K562 (cell line): ENCODE results near the gene LLPH. TPM values are rescaled to one million over a fixed set of nuclear protein-coding genes. Genes with fewer than 3 reads are reported as not detected.

ENCODE experiments used
- COPS2 ChIP-seq: fragments of 450-650 bp; conservative IDR thresholded peaks from 2 replicates; pipeline ENCODE4 v1.6.1; 2016; ENCODE audit warnings: mild to moderate bottlenecking, moderate library complexity
- ETV6 ChIP-seq, 3 experiments: fragments of 150-350 bp in 1 of 3; sonication (generic) in 1 of 3; formaldehyde crosslinking in 1 of 3; IDR thresholded peaks; 2 replicates each; pipeline versions ENCODE4 v1.6.1 to v1.8.0; 2014 to 2022; ENCODE audit warnings: borderline replicate concordance in 2 of 3, low read depth in 2 of 3, antibody characterized with exemption in 1 of 3, low read length in 1 of 3, mild to moderate bottlenecking in 1 of 3, missing genetic modification reagents in 1 of 3
- RHOXF2B ChIP-seq: fragments of 250-450 bp; sonication (Bioruptor Pico); conservative IDR thresholded peaks from 2 replicates; pipeline ENCODE4 v1.5.1; 2021
- TAF1 ChIP-seq: IDR thresholded peaks from 2 replicates; pipeline ENCODE4 v1.6.1; 2011; ENCODE audit warnings: mild to moderate bottlenecking, low read length, moderate library complexity; ENCODE audit not compliant: insufficient read depth, control insufficient read depth, severe bottlenecking; ENCODE audit errors: extremely low read depth
- XRCC3 ChIP-seq: fragments of 450-650 bp; IDR thresholded peaks from 2 replicates; pipeline ENCODE4 v1.6.1; 2017; ENCODE audit warnings: mild to moderate bottlenecking, moderate library complexity
- polyA plus RNA-seq, 8 experiments: library from polyadenylated mRNA; depleted of rRNA in 4 of 8; stranded (reverse) in 5 of 8; unstranded in 3 of 8; fragments of >200 nt; fragmentation: Nextera tagmentation in 2 of 8; fragmentation: Illumina TruSeq in 1 of 8; extraction: Ambion mirVana in 2 of 8; extraction: Trizol in 1 of 8; gene quantifications; 2 replicates each; pipeline versions ENCODE4 v1.2.1 to v1.2.3, GENCODE V29; 2011 to 2014; ENCODE audit warnings: inconsistent platforms in 1 of 8, missing spikeins in 1 of 8
- total RNA-seq, 7 experiments: library from RNA; depleted of rRNA in 6 of 7; stranded (reverse); fragments of >200 nt in 6 of 7; fragmentation: Illumina TruSeq in 2 of 7; extraction: Trizol in 2 of 7; gene quantifications; 2 replicates each; pipeline versions ENCODE4 v1.2.1 to v1.2.3, GENCODE V29; 2011 to 2021; ENCODE audit warnings: low replicate concordance in 1 of 7
- TF ChIP-seq, protein P1 (sequence below), 2 experiments: fragments of 450-650 bp in 1 of 2; sonication (generic) in 1 of 2; formaldehyde crosslinking in 1 of 2; IDR thresholded peaks; 2 replicates each; pipeline versions ENCODE4 v1.7.1 to v1.9.0; 2016 to 2022; ENCODE audit warnings: inconsistent platforms in 1 of 2, mild to moderate bottlenecking in 1 of 2, missing genetic modification reagents in 1 of 2
- TF ChIP-seq, protein P2 (sequence below): fragments of 450-650 bp; IDR thresholded peaks from 2 replicates; pipeline ENCODE4 v1.6.1; 2018; ENCODE audit not compliant: partially characterized antibody
- TF ChIP-seq, protein P3 (sequence below): fragments of 250-450 bp; sonication (Bioruptor Pico); IDR thresholded peaks from 2 replicates; pipeline ENCODE4 v1.4.0; 2020
- TF ChIP-seq, protein P4 (sequence below): sonication (generic); formaldehyde crosslinking; IDR thresholded peaks from 2 replicates; pipeline ENCODE4 v1.8.1; 2022; ENCODE audit warnings: missing genetic modification reagents

The LLPH gene
- total and polyA plus RNA-seq, 9 of the 15 experiments (the other 6 are each of a cell fraction or from before 2014, with no cell fraction given), result 19.1 to 87.3 (median 59.6) TPM

DNA sequence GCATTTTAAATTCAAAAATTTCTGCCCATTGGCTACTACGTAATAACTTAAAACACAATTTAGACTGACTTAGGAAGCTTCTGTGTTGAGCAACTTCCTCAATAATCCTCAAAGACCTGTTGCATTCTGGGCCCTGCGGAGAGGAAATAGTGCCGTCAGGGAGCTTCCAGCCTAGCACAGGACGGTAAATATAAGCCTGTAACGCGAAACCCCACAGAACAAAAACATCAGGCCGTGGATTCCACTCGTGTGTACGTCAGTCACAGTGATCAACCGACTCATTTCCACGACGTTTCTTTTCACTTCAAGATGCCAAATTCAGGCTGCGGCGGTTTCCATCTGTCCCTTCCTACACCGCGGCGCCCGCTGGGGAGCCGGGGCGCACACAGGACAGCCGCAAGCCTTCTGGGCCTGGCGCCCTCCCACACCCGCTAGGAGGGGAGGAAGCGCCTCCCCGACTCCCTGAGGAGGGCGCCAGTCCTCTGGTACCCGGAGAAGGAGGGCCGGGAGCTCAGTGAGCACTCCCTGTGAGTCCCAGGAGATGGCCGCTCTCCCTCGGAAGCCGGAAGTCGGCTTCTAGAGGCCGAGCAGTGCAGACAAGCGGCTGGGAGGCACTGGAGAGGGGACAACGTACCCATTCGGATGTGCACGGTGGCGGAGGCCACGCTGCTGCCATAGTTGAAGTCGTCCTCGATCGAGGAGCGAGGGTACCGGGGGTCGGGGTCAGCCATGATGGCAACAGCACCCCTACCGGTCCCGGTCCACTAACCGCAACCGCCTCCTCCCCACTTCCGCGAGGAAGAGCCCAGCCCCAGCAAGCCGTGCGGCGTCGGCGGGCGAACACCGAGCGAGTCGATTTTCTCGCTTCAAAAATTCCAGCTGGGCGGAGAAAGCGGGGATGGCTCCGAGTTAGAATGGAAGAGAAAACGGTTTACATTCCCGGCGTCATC is 38.9 kb upstream of the LLPH start, which contains the start of gene TMBIM4 (continued):
- TF ChIP-seq, protein P1, sequence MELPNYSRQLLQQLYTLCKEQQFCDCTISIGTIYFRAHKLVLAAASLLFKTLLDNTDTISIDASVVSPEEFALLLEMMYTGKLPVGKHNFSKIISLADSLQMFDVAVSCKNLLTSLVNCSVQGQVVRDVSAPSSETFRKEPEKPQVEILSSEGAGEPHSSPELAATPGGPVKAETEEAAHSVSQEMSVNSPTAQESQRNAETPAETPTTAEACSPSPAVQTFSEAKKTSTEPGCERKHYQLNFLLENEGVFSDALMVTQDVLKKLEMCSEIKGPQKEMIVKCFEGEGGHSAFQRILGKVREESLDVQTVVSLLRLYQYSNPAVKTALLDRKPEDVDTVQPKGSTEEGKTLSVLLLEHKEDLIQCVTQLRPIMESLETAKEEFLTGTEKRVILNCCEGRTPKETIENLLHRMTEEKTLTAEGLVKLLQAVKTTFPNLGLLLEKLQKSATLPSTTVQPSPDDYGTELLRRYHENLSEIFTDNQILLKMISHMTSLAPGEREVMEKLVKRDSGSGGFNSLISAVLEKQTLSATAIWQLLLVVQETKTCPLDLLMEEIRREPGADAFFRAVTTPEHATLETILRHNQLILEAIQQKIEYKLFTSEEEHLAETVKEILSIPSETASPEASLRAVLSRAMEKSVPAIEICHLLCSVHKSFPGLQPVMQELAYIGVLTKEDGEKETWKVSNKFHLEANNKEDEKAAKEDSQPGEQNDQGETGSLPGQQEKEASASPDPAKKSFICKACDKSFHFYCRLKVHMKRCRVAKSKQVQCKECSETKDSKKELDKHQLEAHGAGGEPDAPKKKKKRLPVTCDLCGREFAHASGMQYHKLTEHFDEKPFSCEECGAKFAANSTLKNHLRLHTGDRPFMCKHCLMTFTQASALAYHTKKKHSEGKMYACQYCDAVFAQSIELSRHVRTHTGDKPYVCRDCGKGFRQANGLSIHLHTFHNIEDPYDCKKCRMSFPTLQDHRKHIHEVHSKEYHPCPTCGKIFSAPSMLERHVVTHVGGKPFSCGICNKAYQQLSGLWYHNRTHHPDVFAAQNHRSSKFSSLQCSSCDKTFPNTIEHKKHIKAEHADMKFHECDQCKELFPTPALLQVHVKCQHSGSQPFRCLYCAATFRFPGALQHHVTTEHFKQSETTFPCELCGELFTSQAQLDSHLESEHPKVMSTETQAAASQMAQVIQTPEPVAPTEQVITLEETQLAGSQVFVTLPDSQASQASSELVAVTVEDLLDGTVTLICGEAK (IDR thresholded peaks at IDR 0.05), result peak; percentile 86
- TF ChIP-seq, protein P1 (CRISPR knock-in tag; IDR thresholded peaks at IDR 0.05), result no peak
- TF ChIP-seq, protein P2, sequence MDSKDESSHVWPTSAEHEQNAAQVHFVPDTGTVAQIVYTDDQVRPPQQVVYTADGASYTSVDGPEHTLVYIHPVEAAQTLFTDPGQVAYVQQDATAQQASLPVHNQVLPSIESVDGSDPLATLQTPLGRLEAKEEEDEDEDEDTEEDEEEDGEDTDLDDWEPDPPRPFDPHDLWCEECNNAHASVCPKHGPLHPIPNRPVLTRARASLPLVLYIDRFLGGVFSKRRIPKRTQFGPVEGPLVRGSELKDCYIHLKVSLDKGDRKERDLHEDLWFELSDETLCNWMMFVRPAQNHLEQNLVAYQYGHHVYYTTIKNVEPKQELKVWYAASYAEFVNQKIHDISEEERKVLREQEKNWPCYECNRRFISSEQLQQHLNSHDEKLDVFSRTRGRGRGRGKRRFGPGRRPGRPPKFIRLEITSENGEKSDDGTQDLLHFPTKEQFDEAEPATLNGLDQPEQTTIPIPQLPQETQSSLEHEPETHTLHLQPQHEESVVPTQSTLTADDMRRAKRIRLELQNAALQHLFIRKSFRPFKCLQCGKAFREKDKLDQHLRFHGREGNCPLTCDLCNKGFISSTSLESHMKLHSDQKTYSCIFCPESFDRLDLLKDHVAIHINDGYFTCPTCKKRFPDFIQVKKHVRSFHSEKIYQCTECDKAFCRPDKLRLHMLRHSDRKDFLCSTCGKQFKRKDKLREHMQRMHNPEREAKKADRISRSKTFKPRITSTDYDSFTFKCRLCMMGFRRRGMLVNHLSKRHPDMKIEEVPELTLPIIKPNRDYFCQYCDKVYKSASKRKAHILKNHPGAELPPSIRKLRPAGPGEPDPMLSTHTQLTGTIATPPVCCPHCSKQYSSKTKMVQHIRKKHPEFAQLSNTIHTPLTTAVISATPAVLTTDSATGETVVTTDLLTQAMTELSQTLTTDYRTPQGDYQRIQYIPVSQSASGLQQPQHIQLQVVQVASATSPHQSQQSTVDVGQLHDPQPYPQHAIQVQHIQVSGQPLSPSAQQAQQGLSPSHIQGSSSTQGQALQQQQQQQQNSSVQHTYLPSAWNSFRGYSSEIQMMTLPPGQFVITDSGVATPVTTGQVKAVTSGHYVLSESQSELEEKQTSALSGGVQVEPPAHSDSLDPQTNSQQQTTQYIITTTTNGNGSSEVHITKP, result no peak
- TF ChIP-seq RHOXF2B (CRISPR knock-in tag) (no peak), TAF1 (peak; percentile 82), ETV6 (IDR thresholded peaks at IDR 0.05; ENCODE audit: borderline replicate concordance in 1 of 2, low read depth in 2 of 2, low read length in 1 of 2) (peak; percentile 93), ETV6 (CRISPR knock-in tag; IDR thresholded peaks at IDR 0.05; ENCODE audit: borderline replicate concordance) (no peak), COPS2 (no peak), XRCC3 (no peak)
- TF ChIP-seq, protein P3, sequence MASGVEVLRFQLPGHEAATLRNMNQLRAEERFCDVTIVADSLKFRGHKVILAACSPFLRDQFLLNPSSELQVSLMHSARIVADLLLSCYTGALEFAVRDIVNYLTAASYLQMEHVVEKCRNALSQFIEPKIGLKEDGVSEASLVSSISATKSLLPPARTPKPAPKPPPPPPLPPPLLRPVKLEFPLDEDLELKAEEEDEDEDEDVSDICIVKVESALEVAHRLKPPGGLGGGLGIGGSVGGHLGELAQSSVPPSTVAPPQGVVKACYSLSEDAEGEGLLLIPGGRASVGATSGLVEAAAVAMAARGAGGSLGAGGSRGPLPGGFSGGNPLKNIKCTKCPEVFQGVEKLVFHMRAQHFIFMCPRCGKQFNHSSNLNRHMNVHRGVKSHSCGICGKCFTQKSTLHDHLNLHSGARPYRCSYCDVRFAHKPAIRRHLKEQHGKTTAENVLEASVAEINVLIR, result 0 out of 2 replicates have a peak, but pooled peaks have one; percentile 15
- TF ChIP-seq, protein P4, sequence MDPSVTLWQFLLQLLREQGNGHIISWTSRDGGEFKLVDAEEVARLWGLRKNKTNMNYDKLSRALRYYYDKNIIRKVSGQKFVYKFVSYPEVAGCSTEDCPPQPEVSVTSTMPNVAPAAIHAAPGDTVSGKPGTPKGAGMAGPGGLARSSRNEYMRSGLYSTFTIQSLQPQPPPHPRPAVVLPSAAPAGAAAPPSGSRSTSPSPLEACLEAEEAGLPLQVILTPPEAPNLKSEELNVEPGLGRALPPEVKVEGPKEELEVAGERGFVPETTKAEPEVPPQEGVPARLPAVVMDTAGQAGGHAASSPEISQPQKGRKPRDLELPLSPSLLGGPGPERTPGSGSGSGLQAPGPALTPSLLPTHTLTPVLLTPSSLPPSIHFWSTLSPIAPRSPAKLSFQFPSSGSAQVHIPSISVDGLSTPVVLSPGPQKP (CRISPR knock-in tag), result no peak
